Stimulated activated CD4-positive, alpha-beta T cell treated with anti-CD3 and anti-CD28 coated beads, Interleukin-2, amount 100 ng/mL, for 4 hours (primary cell): ENCODE results near the gene NVL.
A peak's percentile ranks its signal among the peaks of the same experiment; 100 is the strongest.
"Not testable (repeated sequence)": the region's sequence is repeated elsewhere in the genome, so short reads cannot be mapped to it uniquely, and the experiment has no call there.

Source experiments
- DNase-seq: peaks from one replicate; pipeline ENCODE4 v3.0.0-alpha.2; 2020; ENCODE audit warnings: low read depth

NVL gene

GRCh38 chr1:224234017-224234416, 96.0 kb downstream of the NVL start:
- DNase-seq, result no peak

DNA sequence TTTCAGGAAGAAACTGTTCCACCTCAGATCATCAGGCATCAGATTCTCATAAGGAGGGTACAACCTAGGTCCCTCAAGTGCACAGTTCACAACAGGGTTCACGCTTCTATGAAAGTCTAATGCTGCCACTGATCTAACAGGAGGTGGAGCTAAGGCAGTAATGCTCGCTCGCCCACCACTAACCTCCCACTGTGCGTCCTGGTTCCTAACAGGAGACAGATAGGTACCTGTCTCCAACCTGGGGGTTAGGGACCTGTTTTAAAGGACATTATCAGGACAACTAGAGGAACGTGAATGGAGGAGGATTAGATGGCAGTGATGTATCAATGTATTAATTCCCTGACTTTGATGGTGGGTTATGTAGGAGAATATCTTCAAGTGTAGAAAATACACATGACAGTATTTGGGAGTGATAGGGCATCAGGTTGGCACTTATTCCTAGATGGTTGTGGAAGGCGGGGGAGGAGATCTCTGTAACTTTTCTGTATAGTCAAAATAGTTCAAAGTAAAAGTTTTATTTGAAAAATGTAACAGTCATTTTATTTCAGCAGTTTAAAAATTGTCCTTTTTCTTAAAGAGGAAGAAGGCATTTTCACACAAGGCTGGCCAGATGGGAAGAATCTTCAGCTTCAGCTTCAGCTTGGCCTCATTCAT, 103.0 kb downstream of the NVL start:
- DNase-seq, result no peak

GRCh38 chr1:224223819-224224714, 105.9 kb downstream of the NVL start:
- DNase-seq, result no peak

DNA sequence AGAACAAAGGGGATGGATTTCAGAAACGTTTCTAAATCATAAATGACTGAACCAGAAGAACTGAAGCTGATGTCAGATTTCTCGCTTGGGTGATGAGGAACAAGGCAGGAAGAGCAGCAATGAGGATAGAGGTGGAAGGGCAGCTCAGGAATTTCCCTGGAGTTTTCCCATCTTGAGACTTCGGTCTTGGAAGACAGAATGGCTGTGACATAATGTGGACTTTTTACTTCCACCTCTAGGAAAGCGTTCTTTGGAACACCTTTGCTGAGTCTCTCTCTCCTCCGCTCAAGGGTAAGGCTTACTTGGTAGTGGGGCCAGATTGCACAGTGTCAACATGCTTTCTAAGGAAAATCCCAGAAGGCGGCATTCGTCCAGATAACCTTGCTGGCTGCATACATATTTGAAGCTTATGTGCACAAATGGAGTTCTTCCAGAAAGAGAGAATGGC, 110.3 kb downstream of the NVL start:
- DNase-seq, result no peak

DNA sequence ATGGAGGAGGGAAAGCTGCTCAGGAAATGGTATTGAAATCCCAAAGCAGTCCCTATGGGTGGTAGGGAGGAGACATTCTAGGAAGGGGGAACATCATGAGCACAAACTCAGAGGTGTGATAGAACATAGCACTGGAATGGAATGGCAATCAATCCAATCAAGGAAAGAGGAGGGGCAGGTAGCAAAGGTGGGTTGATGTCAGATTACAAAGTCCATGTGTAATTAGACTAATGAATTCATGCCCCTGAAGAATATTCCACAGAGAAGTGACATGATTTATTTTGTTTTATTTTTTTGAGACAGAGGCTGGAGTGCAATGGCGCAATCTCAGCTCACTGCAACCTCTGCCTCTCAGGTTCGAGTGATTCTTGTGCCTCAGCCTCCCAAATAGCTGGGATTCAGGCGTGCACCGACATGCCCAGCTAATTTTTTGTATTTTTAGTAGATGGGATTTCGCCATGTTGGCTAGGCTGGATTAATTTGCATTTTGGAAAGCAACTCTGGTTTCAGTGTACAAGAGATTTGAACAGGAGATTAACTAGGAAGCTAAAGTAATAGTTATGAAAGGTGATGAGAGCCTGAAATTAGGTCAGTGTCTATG, 110.9 kb downstream of the NVL start:
- DNase-seq, result no peak

- DNase-seq, result no peak
These were observed 112.0 kb downstream of the NVL start for GRCh38 chr1:224217655-224218623.

GRCh38 chr1:224216382-224216781, 113.6 kb downstream of the NVL start:
- no peak for DNase-seq

DNA sequence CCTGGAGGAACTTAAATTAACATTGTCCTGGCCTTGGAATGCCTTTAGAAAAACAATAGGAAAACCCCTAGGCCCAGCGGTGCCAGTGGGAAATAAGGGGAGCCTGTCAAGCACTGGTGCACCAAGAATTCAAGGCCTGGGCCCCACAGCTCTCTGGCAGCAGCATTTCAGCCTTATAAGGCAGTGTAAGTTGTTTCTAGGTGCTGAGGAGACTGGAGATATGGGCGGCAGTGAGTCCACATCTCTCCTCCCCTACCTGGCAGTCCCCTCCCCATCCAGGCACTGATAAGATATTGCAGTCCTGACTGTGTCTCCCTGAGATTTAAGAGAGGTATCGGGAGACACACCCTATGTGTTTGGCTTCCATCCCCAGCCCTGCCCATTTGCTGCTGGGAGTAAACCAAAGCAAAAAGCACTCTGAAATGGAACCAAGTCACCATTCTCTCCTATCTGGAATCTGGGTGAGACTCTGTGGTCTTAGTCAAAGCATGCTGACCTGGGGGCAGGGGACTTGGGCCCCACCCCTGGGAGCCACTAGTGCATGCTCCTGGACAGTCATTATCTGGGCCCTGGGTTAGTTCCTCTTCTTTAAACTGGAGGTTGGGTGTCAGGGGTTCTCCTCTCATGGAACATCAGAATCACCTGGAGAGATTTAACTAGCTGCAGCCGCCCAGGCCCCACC, 116.4 kb downstream of the NVL start:
- DNase-seq, result no peak

DNA sequence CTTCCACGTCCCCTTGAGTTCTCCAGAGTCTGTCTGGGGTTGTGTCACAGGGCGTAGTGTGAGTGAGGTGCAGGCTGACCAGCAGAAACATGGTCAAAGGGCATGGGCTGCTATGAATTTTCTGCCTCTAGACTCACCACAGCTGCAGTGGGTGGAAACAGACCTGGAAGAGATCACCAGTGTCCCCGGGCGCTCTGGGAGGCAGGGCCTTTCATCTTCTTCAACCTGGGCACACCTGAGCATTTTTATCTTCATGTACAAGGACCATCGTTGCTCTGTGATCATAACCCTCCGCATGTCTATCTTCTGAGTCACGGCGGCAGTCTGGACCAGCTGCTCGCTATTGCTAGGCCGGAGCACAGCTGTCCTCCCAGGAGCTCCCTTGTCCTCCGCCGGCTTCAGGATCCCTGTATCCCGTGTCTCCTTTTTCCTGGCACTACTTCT, 117.3 kb downstream of the NVL start:
- no peak for DNase-seq

DNA sequence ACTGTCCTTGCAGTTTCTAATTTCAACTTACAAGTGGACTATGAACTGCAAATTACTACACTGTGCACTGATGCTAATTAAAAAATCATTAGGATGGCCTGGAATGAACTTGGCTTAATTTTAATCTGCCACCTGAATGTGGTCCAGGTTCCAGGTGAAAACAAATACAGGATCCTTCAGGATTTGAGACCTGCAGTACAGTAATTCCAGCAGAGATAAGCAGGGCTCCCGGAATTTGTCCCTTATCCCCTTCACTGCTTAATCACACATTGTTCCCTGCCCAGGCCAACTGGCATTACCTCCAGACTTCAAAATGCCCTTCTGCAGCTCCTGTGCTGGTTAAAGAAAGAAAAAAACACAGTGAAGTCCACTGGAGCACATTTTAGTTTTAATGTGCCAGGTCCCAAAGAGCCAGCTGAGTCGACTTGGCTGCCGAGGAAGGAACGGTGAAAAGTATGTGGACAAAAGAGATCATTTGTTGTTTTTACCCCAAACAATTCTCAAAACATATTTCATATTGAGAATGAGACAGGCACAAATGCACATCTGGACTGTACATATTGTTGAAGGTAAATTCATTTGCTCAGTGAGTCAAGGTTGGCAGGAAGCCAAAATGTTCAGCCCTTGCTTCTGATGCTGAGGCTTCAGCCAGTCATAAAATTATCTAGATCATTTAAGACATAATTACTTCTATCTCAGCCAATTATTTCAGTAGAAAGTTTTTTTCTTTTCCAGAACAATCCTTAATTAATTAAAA, 118.6 kb downstream of the NVL start:
- DNase-seq, result no peak

DNA sequence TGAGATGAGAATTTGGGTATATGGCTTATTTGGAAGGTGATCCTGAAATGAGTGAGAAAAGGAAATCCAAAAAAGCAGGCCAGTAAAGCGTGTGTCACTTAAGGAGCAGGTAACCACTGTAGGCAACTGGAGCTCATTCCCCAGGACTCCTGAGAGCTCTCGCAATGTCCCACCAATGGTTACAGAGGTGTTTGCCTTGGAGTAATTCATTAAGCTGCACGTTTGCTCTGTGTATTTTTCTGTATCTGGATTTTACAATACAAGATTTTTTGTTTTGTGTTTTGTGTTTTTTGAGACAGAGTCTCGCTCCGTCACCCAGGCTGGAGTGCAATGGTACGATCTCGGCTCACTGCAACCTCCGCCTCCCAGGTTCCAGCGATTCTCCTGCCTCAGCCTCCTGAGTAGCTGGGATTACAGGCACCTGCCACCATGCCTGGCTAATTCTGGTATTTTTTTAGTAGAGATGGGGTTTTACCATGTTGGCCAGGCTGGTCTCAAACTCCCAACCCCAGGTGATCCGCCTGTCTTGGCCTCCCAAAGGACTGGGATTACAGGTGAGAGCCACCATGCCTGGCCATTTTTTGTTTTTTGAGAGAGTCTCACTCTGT, 123.9 kb downstream of the NVL start:
- DNase-seq, result not testable (repeated sequence)

GRCh38 chr1:224205438-224205840, 124.5 kb downstream of the NVL start:
- peak; percentile 22 for DNase-seq

GRCh38 chr1:224203243-224204016, 126.5 kb downstream of the NVL start:
- no peak for DNase-seq

DNA sequence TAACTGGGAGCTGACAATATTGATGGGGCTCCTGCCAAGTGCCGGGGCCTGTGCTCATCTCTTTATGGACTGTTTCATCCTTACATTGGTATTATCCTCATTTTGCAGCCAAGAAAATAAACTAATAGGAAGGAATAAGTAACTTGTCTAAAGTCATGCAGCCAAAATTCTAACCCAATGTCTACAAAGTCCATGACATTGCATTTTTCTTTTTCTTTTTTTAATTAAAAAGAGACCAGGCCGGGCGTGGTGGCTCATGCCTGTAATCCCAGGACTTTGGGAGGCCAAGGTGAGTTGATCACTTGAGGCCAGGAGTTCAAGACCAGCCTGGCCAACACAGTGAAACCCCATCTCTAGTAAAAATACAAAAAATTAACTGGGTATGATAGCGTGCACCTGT, 128.1 kb downstream of the NVL start:
- no peak for DNase-seq

DNA sequence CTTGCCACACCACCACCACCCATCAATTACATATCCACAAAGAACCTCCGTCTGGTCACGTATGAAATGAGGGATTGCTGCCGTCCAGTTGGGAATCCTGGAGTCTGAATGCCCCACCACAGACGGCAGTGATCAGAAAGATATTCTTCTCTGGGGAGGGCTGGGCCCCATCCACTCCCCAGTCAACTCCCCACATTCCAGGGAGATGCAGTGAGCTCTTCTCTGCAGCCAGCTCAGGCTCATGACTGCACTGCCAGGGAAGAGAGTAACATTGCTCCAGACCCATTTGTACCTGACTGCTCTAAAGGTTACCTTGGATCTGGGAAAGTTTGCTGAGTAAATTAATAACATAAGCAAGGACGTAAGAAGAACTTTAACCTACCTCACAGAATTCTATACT, 128.6 kb downstream of the NVL start:
- no peak for DNase-seq

GRCh38 chr1:224199679-224200078, 130.3 kb downstream of the NVL start:
- no peak for DNase-seq

DNA sequence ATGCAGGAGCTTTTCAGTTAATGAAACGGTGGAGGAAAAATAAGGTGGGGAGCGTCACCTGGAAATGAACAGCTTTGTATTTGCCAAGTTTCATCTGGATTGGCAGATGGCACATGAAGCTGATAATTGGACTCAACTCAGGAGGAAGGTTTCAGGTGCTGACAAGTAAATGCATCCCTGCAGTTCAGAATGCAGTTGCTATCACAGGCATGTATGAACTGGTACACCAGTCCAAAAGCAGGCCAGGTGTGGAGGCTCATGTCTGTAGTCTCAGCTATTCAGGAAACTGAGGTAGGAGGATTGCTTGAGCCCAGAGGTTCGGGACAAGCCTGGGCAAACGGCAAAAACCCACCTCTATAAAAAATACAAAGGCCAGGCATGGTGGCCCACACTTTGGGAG, 131.4 kb downstream of the NVL start:
- DNase-seq, result no peak

DNA sequence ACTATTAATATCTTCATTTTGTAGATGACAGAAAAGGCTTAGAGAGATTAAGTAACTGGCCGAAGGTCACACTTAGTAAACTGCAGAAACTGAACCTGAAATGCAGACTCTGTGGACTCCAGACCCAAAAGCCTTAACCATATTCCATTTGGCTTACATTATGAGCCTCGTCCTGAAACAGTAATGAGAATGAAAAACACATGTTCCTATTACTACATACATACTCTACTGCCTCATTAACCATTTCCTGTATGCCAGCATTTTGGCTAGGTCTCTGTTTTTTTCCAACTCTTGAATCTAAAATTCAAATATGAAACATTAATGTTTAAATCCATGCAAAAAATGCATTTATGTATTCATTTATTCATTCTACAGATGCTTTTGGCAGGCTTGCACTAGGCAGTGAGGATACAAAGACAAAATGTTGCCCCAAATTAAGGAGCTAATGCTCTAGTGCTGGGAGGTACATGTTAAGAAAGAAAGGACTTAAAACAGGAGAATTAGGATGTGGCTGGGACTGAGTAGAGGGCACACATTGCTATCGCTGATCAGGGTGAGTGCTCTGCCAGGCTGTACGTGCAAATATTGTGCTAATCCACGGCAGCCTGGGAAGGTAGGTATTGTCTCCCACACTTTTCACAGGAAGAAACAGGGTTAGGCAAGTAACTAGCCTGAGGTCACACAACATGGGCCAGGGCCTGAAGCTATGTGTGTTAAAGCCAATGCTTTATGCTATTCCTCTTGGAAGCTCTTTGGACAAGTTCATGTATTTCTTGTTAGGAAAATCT, 133.0 kb downstream of the NVL start:
- no peak for DNase-seq
